GM21447 (cell line): ENCODE results near the gene TFDP1.

Experiments used
- ATAC-seq: cut with Tn5 transposase; IDR thresholded peaks from one replicate; pipeline ENCODE4 v1.9.1; 2021; ENCODE audit not compliant: unreplicated experiment

TFDP1 gene

DNA sequence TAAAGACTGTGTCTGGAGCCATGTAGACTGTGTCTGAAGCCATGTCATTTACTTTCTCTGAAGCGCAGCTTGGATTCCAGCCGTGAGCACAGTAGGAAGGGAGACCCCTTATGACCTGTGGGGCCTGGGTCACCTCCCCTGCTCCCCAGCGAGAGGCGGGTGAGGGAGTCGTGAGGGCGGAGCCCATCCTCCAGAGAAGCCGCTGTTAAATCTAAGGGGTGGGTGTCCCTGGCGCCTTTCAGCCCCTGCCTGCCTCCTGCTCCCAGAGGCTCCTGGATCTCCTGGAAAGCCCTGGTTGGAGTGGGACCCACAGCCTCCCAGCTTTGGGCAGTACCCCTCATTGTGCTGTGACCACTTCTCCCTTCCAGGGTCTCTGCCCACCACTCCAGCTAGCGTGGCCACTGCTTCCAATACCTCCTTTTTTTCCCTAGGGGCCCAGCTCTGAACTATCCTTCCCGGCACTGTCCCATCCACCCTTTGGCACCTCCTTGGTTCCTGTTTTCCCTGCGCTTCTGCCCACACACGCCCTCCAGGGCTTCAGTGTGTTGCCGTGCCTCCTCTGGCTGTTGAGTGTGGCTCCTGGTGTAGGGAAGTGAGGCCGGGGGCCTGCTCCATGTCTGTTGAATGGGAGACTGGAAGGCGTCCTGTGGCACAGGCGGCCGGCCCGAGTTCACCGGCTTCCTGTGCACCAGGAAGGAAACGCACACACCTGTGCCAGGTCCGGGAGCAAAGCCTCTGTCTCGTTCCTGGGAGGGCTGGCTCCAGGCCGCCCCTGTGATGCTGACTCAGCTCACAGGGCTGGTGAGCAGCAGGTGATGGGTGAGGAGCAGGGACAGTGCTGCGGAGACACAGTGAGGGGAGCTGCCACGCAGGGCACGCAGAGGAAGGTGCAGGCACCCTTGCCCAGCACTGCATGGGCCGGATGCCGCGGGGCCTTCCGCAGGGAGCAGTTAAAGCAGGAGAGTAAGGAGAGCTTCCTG lies 44.0 kb downstream of the TFDP1 start:
- ATAC-seq: no peak

DNA sequence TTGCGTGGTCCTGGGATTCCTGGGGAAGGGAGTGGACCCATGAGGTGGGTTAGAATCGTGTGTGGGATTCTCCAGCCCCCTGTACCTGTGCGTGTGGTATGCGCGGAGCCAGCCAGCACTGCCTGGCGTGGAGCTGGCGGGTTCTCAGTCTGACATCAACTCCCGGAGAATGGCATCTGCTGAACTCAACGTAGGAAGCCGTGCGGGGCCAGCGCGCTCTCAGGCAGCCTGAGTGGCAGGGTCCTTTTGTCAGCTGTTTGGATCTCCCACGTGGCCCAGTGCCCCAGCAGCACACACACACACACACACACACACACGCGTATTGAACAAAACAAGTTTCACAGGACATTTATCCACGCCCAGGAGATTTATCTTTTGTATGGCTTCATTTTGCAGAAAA lies 45.3 kb downstream of the TFDP1 start:
- ATAC-seq: no peak

DNA sequence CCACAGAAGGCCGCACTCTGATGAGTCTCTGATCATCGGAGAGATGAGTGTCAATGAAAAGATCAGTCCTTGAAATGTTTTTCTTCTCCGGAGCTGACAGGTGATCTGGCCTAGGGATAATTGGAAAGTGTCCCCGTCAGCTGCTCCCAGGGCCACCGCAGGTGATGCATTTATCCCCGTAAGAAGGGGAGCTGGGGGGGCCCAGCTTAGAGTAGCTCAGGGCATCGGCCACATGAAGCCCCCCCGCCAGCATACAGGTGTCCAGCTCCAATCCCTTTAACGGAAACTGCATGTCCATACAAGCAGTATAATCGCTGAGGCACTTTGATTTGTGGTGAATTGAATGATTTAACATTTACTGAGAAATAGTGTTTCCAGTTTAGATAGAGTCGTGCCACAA lies 45.7 kb downstream of the TFDP1 start:
- no peak for ATAC-seq

DNA sequence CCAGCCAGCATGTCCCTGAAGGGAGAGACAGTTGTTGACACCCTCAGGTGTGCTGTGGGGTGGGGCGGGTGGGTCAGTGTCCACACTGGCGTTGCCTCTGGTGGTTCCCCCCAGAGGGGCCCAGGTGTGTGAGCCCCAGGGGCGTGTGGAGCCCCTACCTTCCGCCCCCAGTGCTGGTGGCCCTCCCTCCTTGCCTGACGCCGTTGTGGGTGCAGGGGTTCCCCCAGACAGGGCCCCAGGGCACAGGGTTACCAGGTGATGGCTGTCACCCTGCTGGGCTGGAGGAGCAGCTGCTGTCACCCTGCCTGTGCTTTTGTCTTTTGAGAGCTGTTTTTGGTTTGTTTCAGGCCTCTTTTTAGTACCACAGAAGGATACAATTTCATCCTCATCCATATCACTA lies 46.3 kb downstream of the TFDP1 start:
- no peak for ATAC-seq

DNA sequence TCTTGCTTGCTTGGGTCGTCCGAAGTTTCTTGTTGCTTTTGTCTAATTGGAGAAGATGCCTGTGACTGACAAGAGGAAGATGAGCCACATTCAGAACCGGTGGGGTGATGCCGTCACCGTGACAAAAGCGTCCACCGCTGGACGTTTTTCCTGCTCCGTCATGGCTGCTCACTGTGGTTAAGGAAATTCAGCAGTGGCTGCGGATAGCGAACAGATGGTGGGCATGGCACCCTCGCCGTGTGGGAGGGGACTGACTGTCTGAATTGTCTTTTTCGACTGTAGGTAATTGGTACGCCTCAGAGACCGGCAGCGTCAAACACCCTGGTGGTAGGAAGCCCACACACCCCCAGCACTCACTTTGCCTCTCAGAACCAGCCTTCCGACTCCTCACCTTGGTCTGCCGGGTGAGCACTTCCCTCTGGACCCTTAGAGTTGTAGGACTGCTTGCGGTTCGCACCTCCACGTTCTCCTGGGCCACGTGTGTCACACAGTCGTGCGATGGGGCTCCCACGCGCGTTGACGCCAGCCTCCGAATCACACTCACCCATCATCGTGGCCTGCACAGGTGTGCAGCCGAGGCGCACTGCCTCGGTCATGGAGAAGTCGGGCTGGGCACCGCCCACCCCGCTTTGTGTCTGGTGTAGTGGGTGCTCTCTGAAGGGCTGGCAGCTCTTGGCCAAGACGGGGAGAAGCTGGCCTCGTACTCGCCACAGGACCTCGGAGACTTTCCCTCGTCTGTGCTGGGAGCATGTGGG lies 47.0 kb downstream of the TFDP1 start:
- ATAC-seq: no peak

DNA sequence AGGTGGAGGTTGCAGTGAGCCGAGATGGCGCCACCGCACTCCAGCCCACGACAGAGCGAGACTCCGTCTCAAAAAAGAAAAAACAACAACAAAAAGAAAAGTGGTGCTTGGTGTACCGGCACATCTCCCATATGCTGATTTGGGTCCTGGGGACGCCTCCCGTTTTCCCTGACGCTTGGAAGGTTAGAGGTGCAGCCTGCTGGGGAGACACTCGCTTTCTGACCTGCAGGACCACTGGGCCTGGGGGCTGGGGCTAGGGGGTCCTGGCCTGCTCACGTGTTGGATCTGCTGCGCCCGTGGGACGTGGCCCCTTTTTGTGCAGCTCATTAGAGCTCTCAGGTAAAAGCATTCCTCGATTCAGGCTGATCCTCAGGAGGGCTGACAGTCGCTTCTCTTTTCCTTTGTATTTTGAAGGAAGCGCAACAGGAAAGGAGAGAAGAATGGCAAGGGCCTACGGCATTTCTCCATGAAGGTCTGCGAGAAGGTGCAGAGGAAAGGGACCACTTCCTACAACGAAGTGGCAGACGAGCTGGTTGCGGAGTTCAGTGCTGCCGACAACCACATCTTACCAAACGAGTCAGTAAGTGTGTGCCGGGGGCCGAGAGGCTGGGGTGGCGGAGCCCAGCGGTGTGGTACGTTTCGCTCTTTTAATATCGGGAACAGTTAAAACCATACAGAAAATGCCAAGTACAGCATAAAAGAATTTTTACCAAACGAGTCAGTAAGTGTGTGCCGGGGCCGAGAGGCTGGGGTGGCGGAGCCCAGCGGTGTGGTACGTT lies 48.3 kb downstream of the TFDP1 start:
- no peak for ATAC-seq

DNA sequence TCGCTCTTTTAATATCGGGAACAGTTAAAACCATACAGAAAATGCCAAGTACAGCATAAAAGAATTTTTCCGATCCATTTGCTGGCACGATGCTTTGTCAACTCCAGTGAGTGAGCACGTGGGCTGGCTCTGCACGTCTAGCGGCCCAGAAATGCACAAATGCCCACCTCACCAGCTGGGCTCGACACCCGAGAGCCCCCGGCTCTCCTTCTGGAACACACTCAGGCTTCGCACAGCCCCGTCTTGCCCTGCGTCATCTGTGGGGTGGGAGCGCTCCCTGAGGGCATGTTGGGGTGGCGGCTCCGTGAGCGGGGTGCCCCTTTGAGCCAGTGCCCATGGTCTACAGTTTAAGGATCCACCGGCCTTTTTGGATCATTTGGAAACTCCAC lies 48.9 kb downstream of the TFDP1 start:
- no peak for ATAC-seq

DNA sequence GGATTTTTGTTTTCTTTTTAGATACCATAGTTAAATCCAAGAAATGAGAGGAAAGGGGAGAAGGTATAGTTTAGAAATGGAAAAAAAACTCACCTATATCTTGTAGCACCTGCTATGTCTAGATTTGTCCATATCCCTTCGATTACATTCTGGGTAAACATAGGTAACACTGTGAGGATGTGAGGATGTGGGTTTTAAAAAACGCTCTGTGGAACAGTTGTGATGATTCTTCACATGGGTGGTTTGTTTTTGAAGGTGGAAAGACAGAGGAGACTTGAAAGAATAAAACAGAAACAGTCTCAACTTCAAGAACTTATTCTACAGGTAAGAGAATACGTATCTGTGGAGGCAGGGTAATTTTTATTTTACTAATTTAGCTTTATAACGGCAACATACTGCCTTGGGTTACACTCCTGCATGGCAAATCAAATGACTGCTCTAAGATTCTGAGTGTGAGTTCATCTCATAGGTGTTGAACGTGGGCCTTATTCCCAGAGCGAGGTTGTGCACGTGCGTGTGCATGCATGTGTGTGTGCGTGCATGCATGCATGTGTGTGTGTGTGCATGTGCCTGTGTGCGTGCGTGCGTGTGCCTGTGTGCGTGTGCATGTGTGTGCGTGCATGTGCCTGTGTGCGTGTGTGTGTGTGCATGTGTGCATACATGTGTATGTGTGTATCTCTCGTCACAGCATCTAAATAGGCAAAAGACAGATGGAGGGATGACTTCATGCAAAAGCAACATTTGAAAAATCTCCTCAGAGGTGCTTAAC lies 49.9 kb downstream of the TFDP1 start:
- ATAC-seq: no peak

DNA sequence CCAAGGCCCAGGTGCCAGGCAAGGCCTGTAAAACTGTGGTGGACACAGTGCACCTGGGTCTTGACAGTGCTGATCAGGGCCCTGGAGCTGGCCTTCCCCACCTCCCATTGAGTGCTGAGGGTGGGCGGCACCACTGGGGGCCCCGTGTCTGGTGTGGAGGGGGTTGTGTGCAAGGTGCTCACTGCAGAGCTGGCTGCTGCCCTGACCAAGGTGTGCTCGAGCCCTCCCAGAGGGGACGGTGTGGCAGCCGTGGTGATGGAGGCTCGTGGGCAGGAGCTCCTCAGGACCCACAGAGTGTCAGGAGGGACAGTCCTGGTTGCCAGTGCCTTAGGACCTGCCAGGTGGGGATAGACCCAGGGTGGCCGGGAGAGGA lies 50.5 kb downstream of the TFDP1 start:
- no peak for ATAC-seq

DNA sequence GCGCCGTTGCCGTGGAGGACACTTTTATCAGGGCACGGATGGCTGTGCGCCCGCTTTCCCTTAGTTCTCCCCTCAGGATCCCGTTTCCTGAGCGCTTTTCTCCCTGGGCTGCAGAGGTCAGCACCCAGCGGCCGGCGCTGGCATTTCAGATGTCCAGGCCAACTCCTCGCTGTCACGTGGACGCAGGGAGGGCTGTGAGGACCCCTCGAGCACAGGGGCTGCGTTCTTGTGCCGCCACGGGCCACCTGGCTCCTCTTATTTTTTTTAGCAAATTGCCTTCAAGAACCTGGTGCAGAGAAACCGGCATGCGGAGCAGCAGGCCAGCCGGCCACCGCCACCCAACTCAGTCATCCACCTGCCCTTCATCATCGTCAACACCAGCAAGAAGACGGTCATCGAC lies 51.2 kb downstream of the TFDP1 start:
- no peak for ATAC-seq

DNA sequence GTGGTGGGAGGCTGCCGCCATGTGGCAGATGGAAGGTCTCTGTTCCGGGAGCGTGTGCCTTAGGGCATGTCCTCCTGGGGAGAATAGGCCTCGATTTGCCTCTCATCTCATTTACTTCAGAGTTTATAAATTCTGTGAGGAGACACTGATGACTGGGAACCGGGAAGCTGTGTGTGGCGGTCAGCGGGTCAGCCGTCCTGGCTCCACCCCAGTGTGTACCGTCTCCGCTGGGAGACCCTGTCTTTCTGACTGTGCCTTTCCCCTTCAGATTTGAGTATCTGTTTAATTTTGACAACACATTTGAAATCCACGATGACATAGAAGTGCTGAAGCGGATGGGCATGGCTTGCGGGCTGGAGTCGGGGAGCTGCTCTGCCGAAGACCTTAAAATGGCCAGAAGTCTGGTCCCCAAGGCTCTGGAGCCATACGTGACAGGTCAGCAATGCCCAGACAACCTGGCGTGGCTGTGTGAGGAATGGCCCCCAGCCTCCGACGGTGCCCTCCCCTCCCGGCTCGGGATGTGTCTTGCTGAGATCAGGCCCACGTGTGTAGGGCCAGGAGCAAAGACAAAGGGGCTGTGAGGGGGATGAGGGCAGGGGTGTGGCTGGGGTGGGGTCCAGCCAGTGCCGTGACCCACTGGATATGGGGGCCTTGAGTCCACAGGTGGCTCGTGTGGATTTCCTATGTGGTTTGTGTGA lies 51.9 kb downstream of the TFDP1 start:
- ATAC-seq: no peak

DNA sequence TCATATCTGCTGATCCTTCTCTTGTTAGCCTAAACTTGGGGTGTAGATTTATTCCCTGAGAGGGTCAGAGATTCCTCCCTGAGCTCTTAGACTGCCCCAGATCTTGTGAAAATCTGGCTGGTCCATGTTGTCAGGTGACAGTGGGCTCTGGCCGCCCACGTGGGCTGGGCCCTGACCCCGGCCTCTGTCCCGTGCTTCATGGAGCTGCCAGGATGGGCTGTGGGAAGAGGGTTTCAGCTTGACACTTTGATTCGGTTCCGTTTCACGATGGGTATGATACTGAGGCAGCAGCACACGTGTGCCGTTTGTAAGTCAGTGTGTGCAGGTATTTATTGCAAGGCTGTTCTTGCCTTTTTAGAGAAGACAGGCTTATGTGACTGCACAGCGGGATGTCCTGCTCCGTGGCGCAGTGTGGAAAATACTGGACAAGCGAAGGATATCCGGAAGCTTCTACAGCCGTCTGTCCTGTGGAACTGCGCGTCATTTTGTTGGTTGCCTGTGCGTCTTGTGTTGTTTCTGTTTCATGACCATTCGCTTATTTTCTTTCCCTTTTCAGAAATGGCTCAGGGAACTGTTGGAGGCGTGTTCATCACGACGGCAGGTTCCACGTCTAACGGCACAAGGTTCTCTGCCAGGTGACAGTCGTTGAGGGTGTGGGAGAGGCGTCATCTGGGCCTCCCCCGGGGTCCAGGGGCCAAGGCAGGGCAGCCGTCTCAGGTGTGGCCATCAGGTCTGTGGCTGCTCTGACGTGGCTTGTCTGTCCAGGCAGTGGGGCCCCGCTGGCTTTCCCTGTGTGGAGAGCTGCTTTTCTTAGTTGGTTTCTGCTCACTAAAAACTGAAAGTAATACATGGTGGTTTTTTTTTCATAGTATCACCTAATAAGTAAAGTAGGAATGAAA lies 53.0 kb downstream of the TFDP1 start:
- ATAC-seq: no peak

DNA sequence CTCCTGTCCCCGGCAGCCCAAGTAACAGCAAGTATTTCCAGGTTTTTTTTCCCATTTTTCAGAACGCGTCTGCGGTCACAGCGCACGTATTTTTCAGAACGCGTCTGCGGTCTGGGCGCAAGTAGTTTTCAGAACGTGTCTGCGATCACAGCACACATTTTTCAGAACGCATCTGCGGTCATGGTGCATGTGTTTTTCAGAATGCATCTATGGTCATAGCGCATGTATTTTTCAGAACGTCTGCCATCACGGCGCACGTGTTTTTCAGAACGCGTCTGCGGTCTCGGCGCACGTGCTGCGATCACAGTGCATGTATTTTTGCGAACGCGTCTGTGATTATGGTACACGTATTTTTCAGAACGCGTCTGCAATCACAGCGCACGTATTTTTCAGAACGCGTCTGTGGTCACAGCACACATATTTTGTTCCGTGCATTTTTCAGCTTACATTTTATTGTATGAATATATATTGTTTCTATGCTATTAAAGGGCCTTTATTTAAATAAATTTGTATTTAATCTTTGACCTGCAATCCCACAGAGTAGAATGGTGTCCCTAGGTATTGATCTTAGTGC lies 53.7 kb downstream of the TFDP1 start:
- ATAC-seq: no peak

DNA sequence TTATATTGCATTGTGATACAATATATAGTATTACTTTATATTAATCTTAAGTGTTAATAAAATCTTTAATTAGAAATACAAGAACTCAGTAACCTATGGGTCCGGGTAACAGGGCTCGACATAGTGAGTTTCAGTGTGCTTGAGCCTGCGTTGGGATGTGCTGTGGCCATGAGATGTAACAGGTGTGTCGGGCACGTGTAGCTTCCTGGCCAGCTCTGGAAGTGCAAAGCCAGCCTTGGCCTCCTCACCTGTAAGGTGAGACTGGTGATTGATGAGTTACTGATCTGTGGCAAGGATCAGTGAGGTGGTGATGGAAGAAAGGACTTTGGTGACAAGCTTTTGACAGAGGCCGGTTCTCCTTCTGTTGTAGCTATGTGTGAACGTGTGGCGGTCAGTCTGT lies 54.3 kb downstream of the TFDP1 start:
- no peak for ATAC-seq

DNA sequence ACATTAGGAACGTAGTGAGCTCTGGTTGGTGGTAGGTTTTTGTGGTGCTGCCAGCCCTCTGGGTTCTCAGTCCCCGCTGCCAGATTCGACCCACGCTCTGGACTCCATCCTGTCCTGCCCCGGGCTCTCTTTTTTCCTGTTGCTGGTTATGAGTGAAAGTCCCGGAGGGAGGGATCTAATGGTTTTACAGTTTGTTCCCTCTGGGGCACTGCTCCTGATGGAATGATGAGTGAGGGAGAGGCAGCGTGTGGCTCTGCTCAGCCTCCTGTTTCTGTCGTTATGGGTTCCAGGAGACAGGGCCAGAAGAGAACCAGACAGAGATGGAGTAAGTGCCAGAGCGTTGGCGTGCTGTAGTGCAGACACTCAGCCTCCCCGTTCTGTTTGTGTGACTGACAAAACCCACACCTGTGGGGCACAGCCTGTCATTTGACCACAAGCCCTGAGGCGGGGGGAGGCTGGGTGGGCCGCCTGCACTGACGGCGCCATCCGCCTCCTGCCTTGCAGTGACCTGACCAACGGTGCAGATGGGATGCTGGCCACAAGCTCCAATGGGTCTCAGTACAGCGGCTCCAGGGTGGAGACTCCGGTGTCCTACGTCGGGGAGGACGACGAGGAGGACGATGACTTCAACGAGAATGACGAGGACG lies 55.2 kb downstream of the TFDP1 start:
- no peak for ATAC-seq

DNA sequence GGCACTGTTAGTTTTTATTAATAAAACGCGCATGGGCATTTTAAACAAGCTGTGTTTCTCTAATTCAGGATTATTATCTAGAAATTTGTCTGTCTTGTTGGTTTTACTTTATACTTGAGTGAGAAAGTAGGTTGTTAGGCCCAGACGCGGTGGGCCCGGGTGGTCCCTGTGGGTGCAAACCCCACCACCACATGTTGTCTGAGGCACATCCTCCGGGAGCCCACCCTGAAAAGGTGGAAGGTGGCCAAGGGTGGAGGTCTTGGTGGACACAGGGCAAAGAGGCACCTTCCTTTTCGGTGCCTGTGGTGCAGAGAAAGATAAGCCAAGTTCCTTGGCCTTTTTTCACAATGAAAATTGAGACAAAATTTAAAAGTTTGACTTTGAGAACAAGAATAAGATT lies 56.9 kb downstream of the TFDP1 start:
- ATAC-seq: no peak

DNA sequence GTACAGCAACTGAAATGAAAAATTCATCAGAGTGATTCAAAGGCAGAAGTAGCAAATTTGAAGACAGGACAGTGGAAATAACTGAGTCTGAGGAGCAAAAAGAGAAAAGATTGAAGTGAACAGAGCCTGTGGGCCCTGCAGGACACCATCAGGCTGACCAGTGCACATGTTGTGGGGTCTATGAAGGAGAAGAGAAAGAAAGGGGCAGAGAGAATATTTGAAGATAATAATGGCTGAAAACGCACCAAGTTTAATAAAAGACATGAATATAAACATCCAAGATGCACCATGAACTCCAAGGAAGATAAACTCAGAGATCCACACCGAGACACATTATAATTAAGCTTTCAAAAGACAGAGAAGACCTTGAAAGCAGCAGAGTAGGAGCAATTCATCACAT lies 58.0 kb downstream of the TFDP1 start:
- no peak for ATAC-seq

DNA sequence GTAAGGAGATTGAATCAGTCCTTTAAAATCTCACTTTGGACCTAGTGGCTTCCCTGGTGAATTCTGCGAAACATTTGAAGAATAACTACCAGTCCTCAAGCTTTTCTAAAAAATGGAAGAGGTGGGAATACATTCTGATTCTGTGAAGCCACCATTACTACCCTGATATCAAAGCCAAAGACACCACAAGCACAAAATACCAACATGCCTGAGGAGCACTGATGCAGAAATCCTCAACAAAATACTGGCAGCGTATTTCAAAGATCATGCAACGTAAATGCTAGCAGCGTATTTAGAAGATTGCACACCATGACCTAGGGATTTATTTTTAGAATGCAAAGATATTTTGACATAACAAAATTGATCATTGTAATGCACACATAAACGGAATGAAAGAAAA lies 59.0 kb downstream of the TFDP1 start:
- ATAC-seq: no peak
